ENCODE measurements around the gene EIF5.

The EIF5 gene

GRCh38 chr14:103372552-103373304 is 38.7 kb downstream of the EIF5 start:
- DNase-seq: no peak

DNA sequence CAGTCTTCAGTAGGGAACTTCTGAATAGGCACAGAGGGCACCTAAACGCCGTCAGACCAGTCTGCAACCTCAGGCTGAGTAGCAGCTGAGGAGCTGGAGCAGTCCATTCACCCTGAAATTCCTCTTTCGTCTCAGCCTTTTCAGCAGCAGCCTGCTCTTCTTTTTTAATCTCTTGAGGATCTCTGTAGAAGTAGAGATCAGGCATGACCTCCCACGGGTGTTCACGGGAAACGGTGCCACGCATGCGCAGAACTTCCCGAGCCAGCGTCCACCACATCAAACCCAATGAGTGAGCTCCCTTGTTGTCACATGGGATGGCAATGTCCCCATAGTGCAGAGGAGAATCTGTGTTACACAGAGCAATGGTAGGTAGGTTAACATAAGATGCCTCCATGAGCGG is 40.1 kb downstream of the EIF5 start:
- DNase-seq: peak; percentile 31 to 42

GRCh38 chr14:103377522-103378037 is 43.5 kb downstream of the EIF5 start:
- DNase-seq: no peak

- no peak for DNase-seq
These were observed 44.2 kb downstream of the EIF5 start for GRCh38 chr14:103378038-103378854.

DNA sequence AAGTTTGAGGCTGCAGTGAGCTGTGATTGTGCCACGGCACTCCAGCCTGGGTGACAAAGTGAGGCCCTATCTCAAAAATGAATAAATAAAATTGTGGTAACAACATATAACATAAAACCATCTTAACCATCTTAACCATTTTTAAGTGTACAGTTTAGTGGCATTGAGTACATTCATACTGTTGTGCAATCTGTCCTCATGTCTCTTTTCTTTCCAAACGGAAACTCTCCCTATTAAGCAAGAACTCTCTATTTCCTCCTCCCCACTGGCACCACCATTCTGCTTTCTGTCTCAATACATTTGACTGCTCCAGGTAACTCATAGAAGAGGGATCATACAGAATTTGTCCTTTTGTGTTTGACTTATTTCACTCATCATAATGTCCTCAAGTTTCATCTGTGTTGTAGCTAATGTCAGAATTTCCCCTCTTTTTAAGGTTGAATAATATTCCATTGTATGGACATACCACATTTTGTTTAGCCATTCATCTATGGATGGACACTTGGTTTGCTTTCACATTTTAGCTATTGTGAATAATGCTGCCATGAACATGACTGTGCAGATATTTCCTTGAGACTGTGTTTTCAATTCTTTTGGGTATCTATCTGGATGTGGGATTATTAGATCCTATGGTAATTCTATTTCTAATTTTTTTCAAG is 46.8 kb downstream of the EIF5 start:
- DNase-seq: no peak

DNA sequence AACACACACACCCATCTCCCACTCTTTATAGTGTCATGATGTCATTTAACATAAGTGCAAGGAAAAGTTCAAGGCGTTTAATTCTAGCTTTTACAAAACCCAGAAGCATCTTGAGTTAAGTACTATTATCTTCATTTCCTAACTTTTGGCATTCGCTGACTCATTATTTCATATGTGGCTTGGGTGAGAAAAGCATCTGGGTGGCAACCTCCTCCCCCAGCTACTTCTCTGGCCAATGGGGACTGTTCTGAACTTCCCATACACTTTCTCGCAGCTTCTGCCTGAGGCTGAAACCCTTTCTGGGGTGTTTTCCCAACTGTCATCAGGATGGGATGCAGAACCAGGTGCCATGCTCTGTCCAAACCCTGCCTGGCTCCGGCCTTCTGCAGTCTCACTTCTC is 48.3 kb downstream of the EIF5 start:
- no peak for DNase-seq

DNA sequence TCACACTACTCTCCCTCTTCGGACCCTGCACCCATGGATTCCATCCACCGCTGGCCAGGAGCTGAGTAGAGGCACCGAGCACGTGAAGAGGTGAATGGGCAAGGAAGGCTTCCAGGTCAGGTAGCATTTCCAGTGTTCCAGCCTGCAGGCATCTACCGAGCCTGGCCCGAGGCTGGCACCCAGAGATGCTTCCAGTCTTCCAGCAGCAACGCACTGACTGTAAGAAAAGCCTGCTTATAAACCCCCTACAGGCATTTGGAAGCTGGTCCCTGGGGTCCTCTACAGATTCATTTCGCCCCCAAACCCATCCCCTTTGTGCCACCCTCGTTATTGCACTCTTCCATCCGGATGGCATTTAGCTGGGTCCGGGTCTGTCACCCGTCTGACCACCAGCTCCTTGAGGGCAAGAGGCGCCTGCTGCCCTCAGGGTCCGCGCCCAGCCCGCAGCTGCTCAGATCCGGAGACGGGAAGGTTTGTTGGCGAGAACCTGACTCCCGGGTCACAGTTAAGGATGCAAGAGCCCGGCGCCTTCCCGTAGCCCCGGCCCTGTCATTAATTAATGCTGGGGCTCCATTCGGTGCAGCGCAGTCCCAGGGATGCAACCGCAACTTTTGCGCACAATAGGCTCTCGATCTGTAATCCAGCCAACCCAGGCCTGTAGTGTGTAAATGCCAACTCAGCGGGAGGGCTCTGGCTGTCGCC is 50.6 kb downstream of the EIF5 start:
- DNase-seq: no peak

DNA sequence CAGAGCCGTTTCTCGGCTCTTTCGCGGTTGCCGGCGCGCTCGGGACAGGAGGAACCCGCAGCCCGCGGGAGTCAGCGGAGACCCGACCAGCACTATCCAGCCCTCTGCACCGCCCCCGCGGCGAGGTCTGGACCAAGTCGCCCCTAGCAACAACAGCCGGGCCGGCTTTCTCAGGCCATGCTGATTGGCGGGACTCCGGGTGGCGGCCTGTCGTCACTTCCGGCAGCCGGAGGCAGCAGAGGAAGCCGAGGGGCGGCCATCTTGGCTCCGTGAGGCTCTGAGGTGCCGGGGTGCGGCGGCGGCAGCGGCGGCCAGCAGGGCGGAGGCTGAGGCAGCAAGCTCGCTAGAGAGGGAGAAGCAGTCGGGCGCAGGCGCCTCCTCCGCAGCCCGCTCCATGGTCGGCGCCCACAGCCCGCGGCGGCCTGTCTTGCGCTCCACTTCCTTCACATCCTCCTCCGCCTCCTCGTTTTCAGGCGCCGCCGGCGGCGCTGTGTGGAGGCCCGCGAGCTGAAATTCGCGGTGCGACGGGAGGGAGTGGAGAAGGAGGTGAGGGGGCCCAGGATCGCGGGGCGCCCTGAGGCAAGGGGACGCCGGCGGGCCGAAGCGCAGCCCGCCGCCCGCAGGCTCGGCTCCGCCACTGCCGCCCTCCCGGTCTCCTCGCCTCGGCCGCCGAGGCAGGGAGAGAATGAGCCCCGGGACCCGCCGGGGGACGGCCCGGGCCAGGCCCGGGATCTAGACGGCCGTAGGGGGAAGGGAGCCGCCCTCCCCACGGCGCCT is 51.3 kb downstream of the EIF5 start, which contains the start of gene MARK3:
TSS of gene MARK3 (plus strand) at position 264 of the 777 bp plus-strand sequence. CDS start 615 bp downstream, outside the sequence.
- peak; percentile 92 to 96 for DNase-seq

DNA sequence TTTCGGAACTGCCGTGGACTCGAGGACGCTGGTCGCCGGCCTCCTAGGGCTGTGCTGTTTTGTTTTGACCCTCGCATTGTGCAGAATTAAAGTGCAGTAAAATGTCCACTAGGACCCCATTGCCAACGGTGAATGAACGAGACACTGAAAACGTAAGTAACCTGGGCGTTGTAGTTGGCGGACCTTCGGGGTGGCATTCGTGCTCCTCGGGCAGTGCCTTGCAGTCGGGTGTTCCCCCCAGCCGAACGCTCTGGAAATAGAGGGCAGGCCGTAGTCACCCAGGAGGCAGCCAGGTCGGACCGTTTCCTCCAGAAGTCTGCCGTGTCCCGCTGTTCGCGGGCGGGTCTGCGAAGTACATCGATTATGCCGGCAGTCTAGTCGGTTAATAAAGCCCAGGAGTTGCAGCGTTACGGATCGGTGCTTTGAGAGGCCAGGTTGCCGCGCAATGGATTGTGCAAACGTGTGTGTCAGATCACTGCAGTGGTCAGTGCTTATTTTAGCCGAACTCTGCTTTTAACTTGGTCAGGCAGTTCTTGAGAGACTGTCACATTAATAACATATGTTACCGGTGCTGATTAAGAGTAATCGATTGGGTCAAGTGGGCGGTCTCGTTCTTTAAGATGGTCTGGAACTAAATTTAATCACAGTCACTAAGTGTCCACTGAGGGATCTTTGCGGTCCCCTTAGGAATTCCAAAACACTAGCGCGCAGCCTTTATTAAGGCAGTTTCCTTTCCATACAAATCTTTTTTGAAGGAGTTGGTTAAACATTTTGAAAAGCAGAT is 52.1 kb downstream of the EIF5 start:
- no peak for DNase-seq

DNA sequence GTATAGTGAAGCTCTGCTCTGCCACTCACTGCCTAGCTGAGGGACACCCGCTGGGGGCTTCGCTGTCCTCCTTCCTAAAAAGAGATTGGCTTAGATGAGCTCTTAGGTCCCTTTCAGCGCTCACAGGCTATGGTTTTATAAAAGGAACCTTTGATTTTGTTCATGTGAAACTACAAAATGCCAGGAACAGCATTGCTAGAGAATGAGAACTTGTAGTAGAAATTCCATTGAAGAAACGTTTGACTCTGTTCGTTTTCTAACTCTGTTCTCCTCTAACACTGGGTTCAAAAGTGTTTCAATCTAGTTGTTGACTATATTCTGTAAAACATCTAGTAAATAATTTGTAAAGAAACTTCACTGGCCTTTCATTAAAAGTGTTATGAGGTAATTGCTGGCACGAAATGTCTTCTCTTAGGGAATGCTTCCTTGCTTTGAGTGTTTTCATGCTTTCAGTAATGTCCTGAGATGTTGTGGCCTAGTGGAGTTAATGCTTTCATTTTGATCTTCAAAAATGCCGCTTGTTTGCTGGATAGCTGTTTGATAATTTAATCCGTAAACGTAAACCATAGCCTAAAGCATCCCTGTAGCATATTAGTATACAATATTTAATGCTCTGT is 52.8 kb downstream of the EIF5 start:
- DNase-seq: no peak

GRCh38 chr14:103388664-103389063 is 54.6 kb downstream of the EIF5 start:
- DNase-seq: no peak

DNA sequence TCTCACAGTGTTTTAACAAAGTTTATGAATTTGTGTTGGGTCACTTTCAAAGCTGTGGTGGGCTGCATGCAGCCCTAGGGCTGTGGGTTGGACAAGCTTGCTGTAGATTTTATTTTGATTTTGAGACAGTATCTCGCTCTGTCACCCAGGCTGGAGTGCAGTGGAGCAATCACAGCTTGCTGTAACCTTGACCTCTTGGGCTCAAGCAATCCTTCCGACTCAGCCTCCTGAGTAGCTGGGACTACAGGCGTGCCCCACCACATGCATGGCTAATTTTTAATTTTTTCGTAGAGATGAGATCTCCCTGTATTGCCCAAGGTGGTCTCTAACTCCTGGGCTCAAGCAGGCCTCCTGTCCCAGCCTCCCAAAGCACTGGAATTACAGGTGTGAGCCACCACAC is 56.6 kb downstream of the EIF5 start:
- no peak for DNase-seq

GRCh38 chr14:103391048-103391447 is 57.0 kb downstream of the EIF5 start:
- DNase-seq: no peak

DNA sequence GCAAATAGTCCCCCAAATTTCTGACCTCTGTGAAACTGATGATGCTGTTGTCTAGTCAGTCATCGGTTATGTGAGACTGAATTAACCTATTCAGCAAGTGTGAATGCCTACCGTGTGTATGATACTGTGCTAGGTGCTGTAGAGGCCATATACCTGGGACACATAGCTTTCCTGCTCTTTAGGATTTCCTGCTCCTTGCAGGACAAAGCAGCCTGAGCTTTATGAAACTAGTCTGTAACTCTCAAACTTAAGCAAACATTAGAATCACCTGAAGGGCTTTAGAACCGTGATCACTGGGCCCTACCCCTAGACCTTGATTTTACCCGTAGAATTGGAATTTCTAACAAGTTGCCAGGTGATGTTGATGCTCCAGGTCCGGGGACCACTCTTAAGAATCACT is 58.1 kb downstream of the EIF5 start:
- no peak for DNase-seq

DNA sequence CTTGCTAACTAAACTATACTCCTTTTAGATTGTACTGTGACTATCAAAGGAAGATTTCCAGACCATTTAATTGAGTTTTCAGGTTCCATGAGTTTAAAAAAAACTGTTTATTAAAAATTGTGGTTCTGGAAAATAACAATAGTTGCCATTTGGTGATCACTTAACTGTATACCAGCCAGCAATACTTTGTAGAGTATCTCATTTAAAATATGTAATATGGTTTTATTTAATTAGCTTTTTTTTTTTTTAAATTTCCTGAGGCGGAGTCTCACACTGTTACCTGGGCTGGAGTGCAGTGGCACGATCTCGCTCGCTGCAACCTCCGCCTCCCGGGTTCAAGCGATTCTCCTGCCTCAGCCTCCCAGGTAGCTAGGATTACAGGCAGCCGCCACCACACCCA is 58.5 kb downstream of the EIF5 start:
- no peak for DNase-seq

DNA sequence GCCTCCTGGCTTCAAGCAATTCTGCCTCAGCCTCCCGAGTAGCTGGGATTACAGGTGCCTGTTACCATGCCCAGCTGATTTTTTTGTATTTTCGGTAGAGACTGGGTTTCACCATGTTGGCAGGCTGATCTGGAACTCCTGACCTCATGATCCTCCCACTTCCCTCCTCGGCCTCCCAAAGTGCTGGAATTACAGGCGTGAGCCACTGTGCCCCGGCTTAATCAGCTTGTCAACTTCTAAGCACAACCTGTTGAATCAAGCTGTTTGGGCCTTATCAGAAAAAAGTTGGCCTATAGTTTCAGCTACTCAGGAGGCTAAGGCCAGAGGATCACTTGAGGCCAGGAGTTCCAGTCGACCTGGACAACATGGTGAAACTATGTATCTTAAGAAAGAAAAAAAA is 59.0 kb downstream of the EIF5 start:
- DNase-seq: no peak

GRCh38 chr14:103393676-103394626 is 59.9 kb downstream of the EIF5 start:
- no peak for DNase-seq

Measured in NCI-H1930 (cell line).